ENCODE data around the gene PSMD4.

Gene PSMD4

DNA sequence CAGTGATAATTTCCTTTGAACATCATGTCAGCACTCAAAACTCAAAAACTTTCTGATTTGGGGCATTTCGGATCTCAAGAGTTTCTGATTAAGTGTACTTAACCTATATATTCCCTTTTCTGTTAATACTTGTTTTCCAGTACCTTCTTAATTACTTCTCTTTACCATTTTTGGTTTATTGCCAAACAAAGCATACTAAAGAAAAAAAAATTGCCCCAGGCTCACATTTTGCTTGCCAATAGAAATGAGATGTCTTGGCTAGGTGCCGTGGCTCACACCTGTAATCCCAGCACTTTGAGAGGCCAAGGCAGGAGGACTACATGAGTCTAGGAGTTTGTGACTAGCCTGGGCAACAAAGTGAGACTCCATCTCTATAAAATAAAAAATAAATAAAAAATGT is 4.8 kb downstream of the PSMD4 start:
- H3K9me2 ChIP-seq (replicated peaks; ENCODE audit: low read depth, low read length) = no peaks in the 10 kb centered on the region
- no peaks in the 10 kb centered on the region for H3K27me3 ChIP-seq (ENCODE audit: insufficient read depth, low read length, poor library complexity, severe bottlenecking)
- no peak overlapping the region for H3K9ac ChIP-seq (ENCODE audit: low read depth, low read length, poor library complexity, severe bottlenecking)
- H3K4me2 ChIP-seq (ENCODE audit: low read depth, low read length, poor library complexity, severe bottlenecking) = no peak overlapping the region
- peaks cover 4% of the 10 kb centered on the region for H4K20me1 ChIP-seq (ENCODE audit: insufficient read depth, low read length, poor library complexity, severe bottlenecking)
- H3K36me3 ChIP-seq (ENCODE audit: insufficient read depth, low read length) = peaks cover 8% of the 10 kb centered on the region; the same call in 1 of the 2 replicates
- no peaks in the 10 kb centered on the region for H3K9me3 ChIP-seq (ENCODE audit: insufficient read depth, low read depth, low read length)
- no peaks in the 10 kb centered on the region for H3F3A ChIP-seq (ENCODE audit: low read depth)
- H3K79me2 ChIP-seq (ENCODE audit: insufficient read depth, low read length) = peaks cover 53% of the 10 kb centered on the region
- TF ChIP-seq, protein P1, sequence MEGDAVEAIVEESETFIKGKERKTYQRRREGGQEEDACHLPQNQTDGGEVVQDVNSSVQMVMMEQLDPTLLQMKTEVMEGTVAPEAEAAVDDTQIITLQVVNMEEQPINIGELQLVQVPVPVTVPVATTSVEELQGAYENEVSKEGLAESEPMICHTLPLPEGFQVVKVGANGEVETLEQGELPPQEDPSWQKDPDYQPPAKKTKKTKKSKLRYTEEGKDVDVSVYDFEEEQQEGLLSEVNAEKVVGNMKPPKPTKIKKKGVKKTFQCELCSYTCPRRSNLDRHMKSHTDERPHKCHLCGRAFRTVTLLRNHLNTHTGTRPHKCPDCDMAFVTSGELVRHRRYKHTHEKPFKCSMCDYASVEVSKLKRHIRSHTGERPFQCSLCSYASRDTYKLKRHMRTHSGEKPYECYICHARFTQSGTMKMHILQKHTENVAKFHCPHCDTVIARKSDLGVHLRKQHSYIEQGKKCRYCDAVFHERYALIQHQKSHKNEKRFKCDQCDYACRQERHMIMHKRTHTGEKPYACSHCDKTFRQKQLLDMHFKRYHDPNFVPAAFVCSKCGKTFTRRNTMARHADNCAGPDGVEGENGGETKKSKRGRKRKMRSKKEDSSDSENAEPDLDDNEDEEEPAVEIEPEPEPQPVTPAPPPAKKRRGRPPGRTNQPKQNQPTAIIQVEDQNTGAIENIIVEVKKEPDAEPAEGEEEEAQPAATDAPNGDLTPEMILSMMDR (conservative IDR thresholded peaks at IDR 0.05; ENCODE audit: low read length) = no peak
- no peak for TF ChIP-seq EZH2phosphoT487 (IDR thresholded peaks at IDR 0.05; ENCODE audit: borderline replicate concordance)
- no peak overlapping the region for H3K4me3 ChIP-seq (ENCODE audit: low read length, poor library complexity, severe bottlenecking)
- H2AFZ ChIP-seq (ENCODE audit: low read length) = no peak overlapping the region
- peaks cover 15% of the 10 kb centered on the region for H3K4me1 ChIP-seq (ENCODE audit: insufficient read depth, low read length, poor library complexity, severe bottlenecking)

DNA sequence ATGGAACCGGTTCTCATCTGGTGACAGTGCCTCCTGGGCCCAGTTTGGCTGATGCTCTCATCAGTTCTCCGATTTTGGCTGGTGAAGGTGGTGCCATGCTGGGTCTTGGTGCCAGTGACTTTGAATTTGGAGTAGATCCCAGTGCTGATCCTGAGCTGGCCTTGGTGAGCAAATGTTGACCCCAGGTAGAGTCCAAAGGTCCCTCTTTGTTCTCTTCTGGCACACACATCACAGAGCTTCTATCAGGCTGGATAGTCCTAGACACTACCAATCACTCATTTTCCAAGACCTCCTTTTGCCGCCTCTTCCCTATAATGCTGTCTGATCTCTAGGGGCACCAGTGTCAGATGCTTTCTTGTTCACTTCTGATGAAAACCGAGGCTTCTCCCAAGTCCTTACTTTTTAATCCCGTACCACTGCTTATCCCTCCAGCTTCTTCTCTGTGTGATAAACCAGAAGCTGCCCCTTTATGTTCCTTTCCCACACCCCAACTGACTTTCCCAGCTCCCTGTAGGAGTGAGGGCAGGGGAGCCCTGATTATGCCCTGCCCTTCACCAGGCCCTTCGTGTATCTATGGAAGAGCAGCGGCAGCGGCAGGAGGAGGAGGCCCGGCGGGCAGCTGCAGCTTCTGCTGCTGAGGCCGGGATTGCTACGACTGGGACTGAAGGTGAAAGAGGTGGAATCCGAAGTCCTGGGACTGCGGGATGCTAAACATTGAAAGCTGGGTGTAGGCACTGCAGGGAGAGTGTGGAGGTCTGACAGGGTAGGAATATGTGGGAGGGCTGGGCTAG is 11.1 kb downstream of the PSMD4 start:
- no peak overlapping the region for H3K4me2 ChIP-seq (ENCODE audit: low read depth, low read length, poor library complexity, severe bottlenecking)
- no peaks in the 10 kb centered on the region for H3K27me3 ChIP-seq (ENCODE audit: insufficient read depth, low read length, poor library complexity, severe bottlenecking)
- H4K20me1 ChIP-seq (ENCODE audit: insufficient read depth, low read length, poor library complexity, severe bottlenecking) = no peaks in the 10 kb centered on the region
- H2AFZ ChIP-seq (ENCODE audit: low read length) = no peak overlapping the region
- H3K4me3 ChIP-seq (ENCODE audit: low read length, poor library complexity, severe bottlenecking) = no peak overlapping the region
- H3K9me2 ChIP-seq (replicated peaks; ENCODE audit: low read depth, low read length) = no peaks in the 10 kb centered on the region
- H3K4me1 ChIP-seq (ENCODE audit: insufficient read depth, low read length, poor library complexity, severe bottlenecking) = no peaks in the 10 kb centered on the region
- peaks cover 41% of the 10 kb centered on the region; the same call in 1 of the 2 replicates for H3K36me3 ChIP-seq (ENCODE audit: insufficient read depth, low read length)
- TF ChIP-seq, protein P1 (conservative IDR thresholded peaks at IDR 0.05; ENCODE audit: low read length) = no peak
- no peak for TF ChIP-seq EZH2phosphoT487 (IDR thresholded peaks at IDR 0.05; ENCODE audit: borderline replicate concordance)
- no peaks in the 10 kb centered on the region for H3F3A ChIP-seq (ENCODE audit: low read depth)
- no peaks in the 10 kb centered on the region for H3K79me2 ChIP-seq (ENCODE audit: insufficient read depth, low read length)
- H3K9ac ChIP-seq (ENCODE audit: low read depth, low read length, poor library complexity, severe bottlenecking) = no peak overlapping the region
- H3K9me3 ChIP-seq (ENCODE audit: insufficient read depth, low read depth, low read length) = no peaks in the 10 kb centered on the region

DNA sequence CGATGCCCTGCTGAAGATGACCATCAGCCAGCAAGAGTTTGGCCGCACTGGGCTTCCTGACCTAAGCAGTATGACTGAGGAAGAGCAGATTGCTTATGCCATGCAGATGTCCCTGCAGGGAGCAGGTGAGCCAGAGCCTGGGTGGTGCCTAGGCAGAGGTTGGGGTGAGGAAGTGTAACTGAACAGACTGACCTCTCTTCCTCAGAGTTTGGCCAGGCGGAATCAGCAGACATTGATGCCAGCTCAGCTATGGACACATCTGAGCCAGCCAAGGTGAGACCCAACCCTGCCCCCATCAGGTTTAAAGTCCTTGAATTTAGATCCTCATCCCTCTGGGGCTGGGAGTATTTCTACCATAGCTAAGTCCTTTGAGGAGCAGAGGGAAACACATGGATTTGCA is 11.8 kb downstream of the PSMD4 start:
- H3K9ac ChIP-seq (ENCODE audit: low read depth, low read length, poor library complexity, severe bottlenecking) = no peak overlapping the region
- peaks cover 41% of the 10 kb centered on the region; the same call in 1 of the 2 replicates for H3K36me3 ChIP-seq (ENCODE audit: insufficient read depth, low read length)
- no peak for TF ChIP-seq EZH2phosphoT487 (IDR thresholded peaks at IDR 0.05; ENCODE audit: borderline replicate concordance)
- TF ChIP-seq, protein P1 (conservative IDR thresholded peaks at IDR 0.05; ENCODE audit: low read length) = no peak

More for the DNA sequence above, 11.8 kb downstream of the PSMD4 start:
- Histone ChIP-seq H3K79me2 (ENCODE audit: insufficient read depth, low read length) (no peaks in the 10 kb centered on the region), H3K4me2 (ENCODE audit: low read depth, low read length, poor library complexity, severe bottlenecking) (no peak overlapping the region), H3K4me3 (ENCODE audit: low read length, poor library complexity, severe bottlenecking) (no peak overlapping the region), H2AFZ (ENCODE audit: low read length) (no peak overlapping the region), H3K4me1 (ENCODE audit: insufficient read depth, low read length, poor library complexity, severe bottlenecking) (no peaks in the 10 kb centered on the region), H3K9me2 (replicated peaks; ENCODE audit: low read depth, low read length) (no peaks in the 10 kb centered on the region), H4K20me1 (ENCODE audit: insufficient read depth, low read length, poor library complexity, severe bottlenecking) (no peaks in the 10 kb centered on the region), H3K27me3 (ENCODE audit: insufficient read depth, low read length, poor library complexity, severe bottlenecking) (no peaks in the 10 kb centered on the region), H3F3A (ENCODE audit: low read depth) (no peaks in the 10 kb centered on the region), H3K9me3 (ENCODE audit: insufficient read depth, low read depth, low read length) (no peaks in the 10 kb centered on the region)

Data from Loucy (cell line).